Spinal cord (tissue), 10 donors: ENCODE data around the gene FAM181A. TPM values are rescaled to one million over a fixed set of nuclear protein-coding genes. Genes with fewer than 3 reads are reported as not detected.

Source experiments
- DNase-seq, 6 donors: peaks; one replicate each; pipeline versions ENCODE4 v3.0.0 to v3.0.0-alpha.2; 2013 to 2015; ENCODE audit warnings: low spot score in 6 of 6, low read depth in 4 of 6
- H3K27ac ChIP-seq: one replicate; pipeline ENCODE4 v1.5.1; 2013; ENCODE audit warnings: low read depth, low read length, control low read depth
- H3K27me3 ChIP-seq: one replicate; pipeline ENCODE4 v1.6.1; 2013; ENCODE audit warnings: low read length; ENCODE audit not compliant: control insufficient read depth, insufficient read depth
- H3K36me3 ChIP-seq: one replicate; pipeline ENCODE4 v1.6.1; 2013; ENCODE audit warnings: low read length; ENCODE audit not compliant: control insufficient read depth, insufficient read depth
- H3K4me1 ChIP-seq: one replicate; pipeline ENCODE4 v1.6.1; 2013; ENCODE audit warnings: low read length; ENCODE audit not compliant: control insufficient read depth, insufficient read depth
- H3K4me3 ChIP-seq: one replicate; pipeline ENCODE4 v1.5.1; 2013; ENCODE audit warnings: low read depth, low read length, control low read depth
- H3K9me3 ChIP-seq: one replicate; pipeline ENCODE4 v1.6.1; 2013; ENCODE audit warnings: low read length; ENCODE audit not compliant: control insufficient read depth, insufficient read depth
- WGBS: methylation state at CpG from one replicate; pipeline ENCODE4 v1.1.5; 2013; ENCODE audit warnings: missing lambda C conversion rate; ENCODE audit not compliant: insufficient coverage; 5-methylcytosine and 5-hydroxymethylcytosine counted together
- polyA plus RNA-seq, 2 donors: library from polyadenylated mRNA; unstranded; fragments of 120-200 nt; gene quantifications; one replicate each; pipeline ENCODE4 v1.2.1, GENCODE V29; 2013; ENCODE audit not compliant: insufficient read length in 2 of 2
- total RNA-seq, 2 donors: library from RNA; depleted of rRNA in 1 of 2; stranded (reverse); fragments of 120-200 nt in 1 of 2; fragments of >200 nt in 1 of 2; gene quantifications; one replicate each; pipeline versions ENCODE4 v1.2.3 to v1.2.4, GENCODE V29; 2013 to 2014
- donor health status: healthy.

The FAM181A gene
- total and polyA plus RNA-seq, 4 donors: 3.3 to 16.0 (median 7.6) TPM

DNA sequence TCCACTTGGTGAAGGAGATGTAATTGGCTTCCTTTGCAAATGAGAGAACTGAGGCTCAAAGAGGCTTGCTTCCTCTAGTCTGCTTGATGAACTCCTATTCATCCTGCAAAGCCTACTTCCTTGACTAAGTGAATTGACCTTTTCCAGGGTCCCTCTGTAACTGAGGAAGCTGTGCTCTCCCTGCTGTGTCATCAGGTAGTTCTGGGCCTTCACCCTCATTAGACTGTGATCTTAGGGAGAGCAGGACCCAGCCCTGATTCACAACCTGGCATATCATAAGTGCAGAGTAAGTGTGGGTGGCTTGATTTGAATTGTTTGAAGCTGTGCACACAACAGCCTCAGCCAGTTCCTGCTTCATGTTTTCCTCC, 32.9 kb downstream of the FAM181A start:
- Histone ChIP-seq H3K27ac (no peak overlapping the region), H3K27me3 (no peaks in the 10 kb centered on the region), H3K4me3 (no peak overlapping the region), H3K36me3 (no peaks in the 10 kb centered on the region), H3K9me3 (no peaks in the 10 kb centered on the region), H3K4me1 (peaks cover 14% of the 10 kb centered on the region)
- DNase-seq: no peak

DNA sequence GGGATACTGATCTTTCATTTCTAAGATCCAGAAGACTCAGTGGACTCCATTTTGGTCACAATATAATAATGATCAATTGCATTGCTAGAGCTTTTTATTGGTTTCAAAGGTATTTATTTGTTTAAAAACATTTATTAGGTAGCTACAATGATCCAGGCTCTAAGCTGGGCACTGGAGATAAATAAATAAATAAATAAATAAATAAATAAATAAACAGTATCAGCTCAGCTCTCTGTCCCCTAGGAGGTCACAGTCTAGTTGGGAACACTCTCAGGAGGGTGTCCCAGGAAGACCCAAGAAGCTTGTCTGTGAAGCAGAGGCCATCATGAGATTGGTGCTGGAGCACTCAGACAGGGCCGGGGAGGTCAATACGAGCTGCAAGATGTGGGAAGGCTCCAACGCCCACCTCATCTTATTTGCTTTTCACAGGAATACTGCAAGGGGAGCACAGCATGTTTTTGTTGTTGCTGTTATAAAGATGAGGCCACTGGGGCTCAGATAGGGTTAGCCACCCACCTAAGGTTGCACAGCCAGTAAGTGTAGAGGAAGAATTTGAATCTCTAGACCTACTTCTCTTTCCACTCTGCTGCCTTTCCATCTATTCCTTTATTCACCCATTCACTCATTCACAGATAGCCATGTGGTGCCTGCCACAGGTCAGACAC, 33.8 kb downstream of the FAM181A start:
- 100% methylated on average over 1 of the region's 3 CpGs for WGBS
- Histone ChIP-seq H3K36me3 (no peaks in the 10 kb centered on the region), H3K27ac (no peak overlapping the region), H3K9me3 (no peaks in the 10 kb centered on the region), H3K4me1 (peaks cover 10% of the 10 kb centered on the region), H3K27me3 (no peaks in the 10 kb centered on the region), H3K4me3 (no peak overlapping the region)
- DNase-seq: no peak

DNA sequence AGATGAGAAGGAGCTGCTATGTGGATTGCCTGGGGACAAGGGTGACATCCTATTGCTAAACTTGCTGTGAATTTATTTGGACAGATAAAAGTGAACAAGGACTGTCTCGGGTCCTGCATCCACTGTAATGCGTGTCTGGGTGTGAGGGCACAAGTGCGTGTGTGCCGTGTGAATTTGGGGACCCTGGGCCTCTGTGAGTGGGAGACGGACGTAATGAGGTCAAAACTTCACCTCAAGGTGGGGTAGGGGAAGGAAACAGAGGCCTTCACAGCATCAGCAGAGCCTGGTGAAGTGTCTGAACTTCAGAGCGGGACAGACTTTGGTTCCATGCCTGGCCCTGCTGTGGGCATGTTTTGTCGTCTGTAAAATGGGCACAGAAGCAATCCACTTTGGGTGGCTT, 34.5 kb downstream of the FAM181A start:
- H3K9me3 ChIP-seq: no peaks in the 10 kb centered on the region
- no peaks in the 10 kb centered on the region for H3K27me3 ChIP-seq
- WGBS: 94% methylated on average over 8 of the region's 8 CpGs
- no peak overlapping the region for H3K4me3 ChIP-seq
- no peak overlapping the region for H3K27ac ChIP-seq
- H3K4me1 ChIP-seq: peaks cover 2% of the 10 kb centered on the region
- DNase-seq: no peak
- H3K36me3 ChIP-seq: no peaks in the 10 kb centered on the region

DNA sequence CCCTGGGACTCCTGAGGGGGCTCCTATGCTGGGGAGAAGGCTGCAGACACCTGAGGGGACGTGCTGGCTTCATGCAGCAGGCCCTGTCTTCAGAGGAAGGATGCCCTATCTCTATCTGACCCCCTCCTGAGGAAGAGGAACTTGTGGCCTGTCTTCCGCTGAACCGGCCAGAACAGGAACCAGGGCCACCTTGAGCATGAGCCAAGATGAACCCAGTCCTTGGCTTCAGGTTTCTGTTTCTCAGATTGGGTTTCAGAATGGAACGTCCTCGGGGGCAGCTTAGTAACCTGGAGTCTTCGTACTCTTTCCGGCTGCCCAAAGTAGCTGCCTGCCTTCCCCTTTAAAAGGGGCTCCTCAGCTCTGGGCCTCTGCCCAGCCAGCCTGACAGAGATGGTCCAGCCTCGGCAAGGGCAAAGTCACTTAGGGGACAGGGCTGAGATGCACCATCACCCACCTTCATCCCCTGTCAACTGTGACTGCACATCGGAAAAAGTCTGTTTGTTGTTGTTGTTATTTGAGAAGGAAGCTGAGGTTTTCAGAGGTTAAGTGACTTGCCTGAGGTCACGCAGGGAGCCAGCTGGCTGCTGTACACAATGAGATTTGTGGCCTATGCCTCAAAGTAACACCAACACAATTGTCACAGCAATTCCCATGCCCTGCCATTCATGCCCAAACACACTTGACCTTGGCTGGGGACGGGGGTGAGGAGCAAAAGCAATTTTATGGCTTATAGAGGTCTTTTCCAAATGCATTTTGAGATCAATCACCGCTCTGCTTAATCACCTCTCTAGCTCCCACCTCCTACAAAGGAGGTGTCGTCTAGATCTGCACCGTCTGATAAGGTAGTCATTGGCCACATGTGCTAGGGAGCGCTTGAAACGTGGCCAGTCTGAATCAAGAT, 35.8 kb downstream of the FAM181A start:
- Histone ChIP-seq H3K9me3 (no peaks in the 10 kb centered on the region), H3K36me3 (no peaks in the 10 kb centered on the region), H3K27ac (no peak overlapping the region), H3K4me3 (no peak overlapping the region), H3K27me3 (no peaks in the 10 kb centered on the region), H3K4me1 (no peaks in the 10 kb centered on the region)
- no peak for DNase-seq
- 71% methylated on average over 11 of the region's 16 CpGs for WGBS

DNA sequence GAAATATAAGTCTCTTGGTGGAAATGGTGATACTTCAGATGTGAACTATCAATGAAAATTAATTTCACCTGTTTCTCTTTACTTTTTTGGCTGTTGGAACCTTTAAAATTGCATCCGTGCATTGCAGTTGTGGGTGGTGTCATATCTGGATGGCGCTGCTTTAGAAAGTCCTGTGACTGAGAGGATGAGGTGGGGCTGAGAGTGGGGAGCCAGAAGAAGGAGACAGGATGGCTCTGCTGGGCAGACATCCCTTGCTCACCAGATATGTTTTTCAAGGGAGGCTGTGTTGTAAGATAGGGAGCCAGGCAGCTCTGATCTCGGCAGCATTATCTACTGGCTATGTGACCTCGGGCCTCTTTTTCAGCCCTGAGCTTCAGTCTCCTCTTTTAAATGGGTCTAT, 36.5 kb downstream of the FAM181A start:
- Histone ChIP-seq H3K27me3 (no peaks in the 10 kb centered on the region), H3K27ac (no peak overlapping the region), H3K36me3 (no peaks in the 10 kb centered on the region), H3K4me3 (no peak overlapping the region), H3K4me1 (no peaks in the 10 kb centered on the region), H3K9me3 (no peaks in the 10 kb centered on the region)
- WGBS: 88% methylated on average over 3 of the region's 4 CpGs
- DNase-seq: no peak

DNA sequence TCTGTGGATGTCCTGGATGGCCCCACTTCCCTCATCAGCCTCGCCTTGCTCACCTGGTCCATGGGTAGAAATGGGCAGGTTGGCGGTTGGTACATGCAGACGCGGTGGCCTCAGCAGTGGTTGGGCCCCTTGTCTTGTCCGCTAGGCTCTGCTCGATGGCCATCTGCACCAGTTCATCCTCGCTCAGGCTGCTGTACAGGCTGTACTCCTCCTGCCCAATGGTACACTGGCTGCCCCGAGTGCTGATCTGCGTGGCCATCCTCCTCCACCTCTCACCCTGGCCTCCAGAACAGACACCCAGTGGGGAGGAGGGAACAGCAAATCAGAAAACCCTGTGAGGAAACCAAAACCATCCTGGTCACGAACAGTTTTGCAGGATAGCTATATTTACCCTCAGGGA, 37.1 kb downstream of the FAM181A start:
- H3K36me3 ChIP-seq: no peaks in the 10 kb centered on the region
- DNase-seq: no peak
- no peaks in the 10 kb centered on the region for H3K9me3 ChIP-seq
- H3K4me1 ChIP-seq: no peaks in the 10 kb centered on the region
- 96% methylated on average over 10 of the region's 10 CpGs for WGBS
- H3K27ac ChIP-seq: no peak overlapping the region
- H3K27me3 ChIP-seq: no peaks in the 10 kb centered on the region
- no peak overlapping the region for H3K4me3 ChIP-seq

DNA sequence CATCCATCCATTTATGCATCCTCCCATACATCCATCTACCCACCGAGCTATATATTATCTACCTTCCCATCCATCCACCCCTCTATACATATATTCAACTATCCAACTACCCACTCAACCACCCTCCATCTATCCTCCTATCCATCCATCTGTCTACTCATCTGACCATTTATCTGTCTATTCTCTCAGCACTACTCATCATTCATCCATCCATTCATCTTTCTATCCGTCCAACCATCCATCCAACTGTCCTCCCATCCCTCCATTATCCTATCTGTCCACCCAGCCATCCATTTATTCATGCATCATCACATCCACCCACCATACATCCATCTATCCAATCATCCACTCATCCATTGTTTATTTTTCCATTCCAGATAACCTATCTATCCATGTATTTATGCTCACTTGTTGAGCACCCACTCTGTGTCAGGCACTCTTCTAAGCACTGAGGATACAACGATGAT, 37.7 kb downstream of the FAM181A start:
- 98% methylated on average over 3 of the region's 3 CpGs for WGBS
- no peaks in the 10 kb centered on the region for H3K27me3 ChIP-seq
- no peak for DNase-seq
- no peaks in the 10 kb centered on the region for H3K9me3 ChIP-seq
- H3K27ac ChIP-seq: no peak overlapping the region
- no peaks in the 10 kb centered on the region for H3K4me1 ChIP-seq
- no peaks in the 10 kb centered on the region for H3K36me3 ChIP-seq
- no peak overlapping the region for H3K4me3 ChIP-seq

DNA sequence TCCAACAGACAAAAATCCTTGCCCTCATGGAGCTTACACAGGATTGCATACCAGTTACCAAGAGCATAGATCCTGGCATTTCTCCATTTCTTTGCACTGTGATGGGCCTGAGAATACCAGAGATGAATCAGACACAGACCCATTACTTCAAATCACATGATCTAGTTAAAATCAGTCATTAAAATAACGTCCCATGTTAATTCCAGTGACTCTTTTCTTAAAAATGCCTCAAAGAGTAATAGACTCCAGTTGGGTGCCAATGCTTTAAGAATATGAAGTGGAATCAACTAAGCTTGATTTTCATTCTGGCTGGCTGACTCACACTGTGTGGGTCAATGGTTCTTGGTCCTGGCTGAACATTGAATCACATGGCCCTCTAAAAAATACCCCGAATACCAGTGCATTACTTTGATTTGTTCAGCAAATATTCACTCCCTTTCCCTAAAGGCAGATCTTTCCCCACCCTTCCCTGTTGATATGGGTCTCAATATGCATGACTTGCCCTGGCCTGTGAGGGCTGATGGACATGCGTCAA, 38.2 kb downstream of the FAM181A start:
- 100% methylated on average over 2 of the region's 3 CpGs for WGBS
- no peaks in the 10 kb centered on the region for H3K4me1 ChIP-seq
- no peaks in the 10 kb centered on the region for H3K36me3 ChIP-seq
- no peak overlapping the region for H3K4me3 ChIP-seq
- H3K9me3 ChIP-seq: no peaks in the 10 kb centered on the region
- no peak overlapping the region for H3K27ac ChIP-seq
- DNase-seq: no peak
- no peaks in the 10 kb centered on the region for H3K27me3 ChIP-seq

DNA sequence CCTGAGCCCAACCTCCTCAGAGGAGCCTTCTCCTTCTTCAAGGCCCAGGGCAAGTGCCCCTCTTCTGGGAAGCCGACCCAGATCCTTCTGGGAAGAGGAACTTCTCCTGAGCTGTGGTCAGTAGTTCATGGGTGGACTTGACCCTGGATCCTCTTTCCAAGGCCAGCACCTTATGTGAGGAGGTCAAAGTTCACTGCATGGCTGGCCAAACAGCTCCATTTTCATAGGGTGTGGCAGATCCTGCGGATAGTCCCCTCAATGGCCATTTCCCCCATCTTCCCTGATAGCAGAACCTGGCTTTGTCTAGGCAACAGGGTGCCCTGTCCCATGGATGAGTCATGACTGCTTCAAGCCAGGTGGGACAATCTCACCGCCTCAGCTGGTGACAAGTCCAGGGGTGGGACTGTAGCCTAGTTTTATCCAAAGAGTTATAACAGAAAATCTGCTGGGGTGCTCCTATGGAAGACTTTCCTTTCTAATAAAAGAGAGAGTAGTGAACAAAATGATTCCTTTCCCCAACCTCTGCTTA, 38.9 kb downstream of the FAM181A start:
- Histone ChIP-seq H3K27me3 (no peaks in the 10 kb centered on the region), H3K27ac (no peak overlapping the region), H3K36me3 (no peaks in the 10 kb centered on the region), H3K4me1 (peaks cover 1% of the 10 kb centered on the region), H3K9me3 (no peaks in the 10 kb centered on the region), H3K4me3 (no peak overlapping the region)
- 100% methylated on average over 1 of the region's 3 CpGs for WGBS
- no peak for DNase-seq
